Stimulated activated CD4-positive, alpha-beta T cell treated with anti-CD3 and anti-CD28 coated beads, Interleukin-1b, Interleukin-23, amount 100 ng/mL, for 1 hour (primary cell): ENCODE results near the gene IL17RD.

Experiments used
- DNase-seq, 2 donors: peaks; one replicate each; pipeline ENCODE4 v3.0.0-alpha.2; 2020; ENCODE audit warnings: low read depth in 2 of 2

The IL17RD gene

GRCh38 chr3:57158813-57159738 is 6.1 kb downstream of the IL17RD start:
- no peak for DNase-seq

- no peak for DNase-seq
These were observed 6.8 kb downstream of the IL17RD start for GRCh38 chr3:57158325-57158724.

- DNase-seq, result no peak
These were observed 7.6 kb downstream of the IL17RD start for GRCh38 chr3:57157545-57157944.

- no peak for DNase-seq
These were observed 9.9 kb downstream of the IL17RD start for GRCh38 chr3:57155310-57155643.

GRCh38 chr3:57154470-57155309 is 10.5 kb downstream of the IL17RD start:
- no peak for DNase-seq

GRCh38 chr3:57152151-57153143 is 12.7 kb downstream of the IL17RD start:
- no peak for DNase-seq

- no peak for DNase-seq
These were observed 13.4 kb downstream of the IL17RD start for GRCh38 chr3:57151749-57152148.

GRCh38 chr3:57151021-57151449 is 14.1 kb downstream of the IL17RD start:
- DNase-seq, result no peak

GRCh38 chr3:57150113-57150581 is 15.0 kb downstream of the IL17RD start:
- no peak for DNase-seq

GRCh38 chr3:57147071-57147470 is 18.1 kb downstream of the IL17RD start:
- DNase-seq, result no peak

GRCh38 chr3:57145852-57146251 is 19.3 kb downstream of the IL17RD start:
- no peak for DNase-seq

- no peak for DNase-seq
These were observed 20.2 kb downstream of the IL17RD start for GRCh38 chr3:57144952-57145351.

- DNase-seq, result no peak
These were observed 21.2 kb downstream of the IL17RD start for GRCh38 chr3:57143886-57144459.

- DNase-seq, result no peak
These were observed 22.8 kb downstream of the IL17RD start for GRCh38 chr3:57142411-57142723.

- DNase-seq, result no peak
These were observed 23.3 kb downstream of the IL17RD start for GRCh38 chr3:57141719-57142410.

GRCh38 chr3:57140894-57141293 is 24.3 kb downstream of the IL17RD start:
- no peak for DNase-seq

GRCh38 chr3:57135964-57136719 is 29.0 kb downstream of the IL17RD start:
- no peak for DNase-seq

GRCh38 chr3:57133157-57133556 is 32.0 kb downstream of the IL17RD start:
- DNase-seq, result no peak

- DNase-seq, result no peak
These were observed 32.5 kb downstream of the IL17RD start for GRCh38 chr3:57132674-57133073.

GRCh38 chr3:57131210-57131588 is 34.0 kb downstream of the IL17RD start:
- no peak for DNase-seq
